HepG2 (cell line): ENCODE results near the gene KCNJ1. TPM values are rescaled to one million over a fixed set of nuclear protein-coding genes. Genes with fewer than 3 reads are reported as not detected.

Experiments
- ATAC-seq: fragments of 200-7000 bp; cut with Tn5 transposase; 3 replicates; pipeline ENCODE4 v1.9.1; 2020; ENCODE audit warnings: mild to moderate bottlenecking, moderate library complexity
- BruUV-seq: library from RNA; stranded (reverse); fragments of 400-500 nt; replicated peaks from 2 replicates; lab custom pipeline; 2021; lab: Mats Ljungman, UMichigan
- CTCF ChIA-PET: fragments of 300-600 bp; formaldehyde crosslinking; extraction: SDS; loops from one replicate; lab custom pipeline; 2021; ENCODE audit warnings: low total read pairs, inconsistent platforms, low intra/inter-chr PET ratio; lab: Yijun Ruan, JAX
- POLR2A ChIA-PET: fragments of 350-600 bp; sonication (Branson Sonifier 250); formaldehyde crosslinking; loops from one replicate; lab custom pipeline; 2020; ENCODE audit warnings: antibody characterized with exemption, inconsistent platforms; lab: Yijun Ruan, JAX
- DNase-seq: peaks from one replicate; pipeline ENCODE4 v3.0.0-alpha.2; 2015; ENCODE audit warnings: low spot score
- FAIRE-seq: peaks from 3 replicates; lab custom pipeline; 2011; peaks lifted over from hg19 to GRCh38; lab: Jason Lieb, UNC
- H2AFZ ChIP-seq: one replicate; pipeline ENCODE4 v1.6.1; 2011; ENCODE audit warnings: low read length, inconsistent platforms
- H3K27ac ChIP-seq: fragments of 300-600 bp; 3 replicates; pipeline ENCODE4 v1.8.0; 2011; ENCODE audit warnings: mixed run types, mild to moderate bottlenecking, mixed read lengths, low read length, inconsistent platforms; ENCODE audit not compliant: insufficient read depth; ENCODE audit errors: extremely low read length
- H3K27me3 ChIP-seq, 2 experiments: fragments of 200-600 bp in 1 of 2; 2 replicates in 1 of 2; 3 replicates in 1 of 2; pipeline versions ENCODE4 v1.6.0 to v1.8.0; 2011; ENCODE audit warnings: low read length in 2 of 2, mild to moderate bottlenecking in 2 of 2, moderate library complexity in 2 of 2, inconsistent platforms in 1 of 2; ENCODE audit not compliant: insufficient read depth in 2 of 2, control insufficient read depth in 1 of 2
- H3K36me3 ChIP-seq, 2 experiments: fragments of 200-600 bp in 1 of 2; replicated peaks in 1 of 2; 2 replicates in 1 of 2; 3 replicates in 1 of 2; pipeline versions ENCODE4 v1.5.1 to v1.8.0; 2011; ENCODE audit warnings: low read length in 2 of 2, inconsistent platforms in 1 of 2; ENCODE audit not compliant: insufficient read depth in 2 of 2, control insufficient read depth in 1 of 2
- H3K4me1 ChIP-seq: 2 replicates; pipeline ENCODE4 v1.5.1; 2012; ENCODE audit warnings: low read length, inconsistent platforms; ENCODE audit not compliant: insufficient read depth
- H3K4me2 ChIP-seq: 2 replicates; pipeline ENCODE4 v1.6.0; 2011; ENCODE audit warnings: low read depth, low read length, inconsistent platforms
- H3K4me3 ChIP-seq, 3 experiments: fragments of 200-600 bp in 1 of 3; sonication (generic), shearing (Covaris generic) in 1 of 3; replicated peaks in 1 of 3; 2 replicates each; pipeline ENCODE4 v1.5.1; 2011 to 2016; ENCODE audit warnings: low read length in 3 of 3, inconsistent platforms in 2 of 3, low read depth in 2 of 3, mild to moderate bottlenecking in 2 of 3, control low read depth in 1 of 3, mixed read lengths in 1 of 3; ENCODE audit not compliant: insufficient read depth in 1 of 3
- H3K79me2 ChIP-seq: one replicate; pipeline ENCODE4 v1.6.1; 2011; ENCODE audit warnings: low read length, inconsistent platforms; ENCODE audit not compliant: insufficient read depth
- H3K9ac ChIP-seq: 2 replicates; pipeline ENCODE4 v1.6.0; 2011; ENCODE audit warnings: mild to moderate bottlenecking, low read depth, low read length, inconsistent platforms; ENCODE audit not compliant: insufficient read depth
- H3K9me3 ChIP-seq: 2 replicates; pipeline ENCODE4 v1.5.1; 2012; ENCODE audit warnings: mild to moderate bottlenecking, low read length
- H4K20me1 ChIP-seq: 2 replicates; pipeline ENCODE4 v1.6.0; 2011; ENCODE audit warnings: inconsistent platforms, mild to moderate bottlenecking, low read length, moderate library complexity; ENCODE audit not compliant: insufficient read depth
- AKNA ChIP-seq: sonication (generic); formaldehyde crosslinking; IDR thresholded peaks from 2 replicates; pipeline ENCODE4 v1.4.0; 2020; ENCODE audit warnings: missing genetic modification reagents, borderline replicate concordance
- BORCS8-MEF2B ChIP-seq: sonication (generic); formaldehyde crosslinking; IDR thresholded peaks from 2 replicates; pipeline ENCODE4 v1.8.0; 2022; ENCODE audit warnings: mild to moderate bottlenecking, missing genetic modification reagents
- CENPX ChIP-seq: sonication (generic); formaldehyde crosslinking; IDR thresholded peaks from 2 replicates; pipeline ENCODE4 v1.9.0; 2021; ENCODE audit warnings: mild to moderate bottlenecking, missing genetic modification reagents, moderate library complexity
- DBP ChIP-seq: sonication (generic); formaldehyde crosslinking; IDR thresholded peaks from 2 replicates; pipeline ENCODE4 v1.4.0; 2020; ENCODE audit warnings: missing genetic modification reagents; ENCODE audit errors: not compliant biosample characterization
- HMGA1 ChIP-seq: sonication (generic); formaldehyde crosslinking; conservative IDR thresholded peaks from 2 replicates; pipeline ENCODE4 v1.4.0; 2020; ENCODE audit warnings: missing genetic modification reagents
- NR2F6 ChIP-seq, 2 experiments: IDR thresholded peaks; 2 replicates each; pipeline ENCODE4 v1.6.1; 2016; ENCODE audit warnings: antibody characterized with exemption in 1 of 2, mild to moderate bottlenecking in 1 of 2
- PRDM15 ChIP-seq: sonication (generic); formaldehyde crosslinking; IDR thresholded peaks from 2 replicates; pipeline ENCODE4 v1.4.0; 2020; ENCODE audit warnings: missing genetic modification reagents
- PREB ChIP-seq: sonication (generic); formaldehyde crosslinking; IDR thresholded peaks from 2 replicates; pipeline ENCODE4 v1.4.0; 2020; ENCODE audit warnings: missing genetic modification reagents
- REXO4 ChIP-seq: sonication (generic); formaldehyde crosslinking; IDR thresholded peaks from 2 replicates; pipeline ENCODE4 v1.8.0; 2022; ENCODE audit warnings: missing genetic modification reagents, mild to moderate bottlenecking, borderline replicate concordance
- RORA ChIP-seq: sonication (generic); formaldehyde crosslinking; IDR thresholded peaks from 2 replicates; pipeline ENCODE4 v1.5.0; 2020; ENCODE audit warnings: mild to moderate bottlenecking, missing genetic modification reagents, moderate library complexity
- SNRNP70 ChIP-seq: fragments of 200-400 bp; formaldehyde crosslinking; IDR thresholded peaks from 2 replicates; pipeline ENCODE4 v1.6.1; 2017; ENCODE audit warnings: mild to moderate bottlenecking, low read depth, low read length, moderate library complexity
- SOX5 ChIP-seq: IDR thresholded peaks from 2 replicates; pipeline ENCODE4 v1.6.1; 2016; ENCODE audit warnings: borderline replicate concordance
- SPEN ChIP-seq: sonication (generic); formaldehyde crosslinking; IDR thresholded peaks from 2 replicates; pipeline ENCODE4 v1.5.1; 2020; ENCODE audit warnings: low read depth, mild to moderate bottlenecking, missing genetic modification reagents
- TEAD2 ChIP-seq: sonication (generic); formaldehyde crosslinking; IDR thresholded peaks from 2 replicates; pipeline ENCODE4 v1.9.0; 2021; ENCODE audit warnings: missing genetic modification reagents
- ZNF629 ChIP-seq: sonication (generic); formaldehyde crosslinking; conservative IDR thresholded peaks from 2 replicates; pipeline ENCODE4 v1.5.0; 2020; ENCODE audit warnings: missing genetic modification reagents
- WGBS: methylation state at CpG from one replicate; pipeline ENCODE4 v1.1.6; 2017; ENCODE audit warnings: low lambda C conversion rate; 5-methylcytosine and 5-hydroxymethylcytosine counted together
- in situ Hi-C: cut with HindIII; loops from 2 replicates; pipeline ENCODE4 v1.10.0; 2017; ENCODE audit warnings: low pct_unique_long_range_greater_than_20kb; ENCODE audit not compliant: extremely low pct_ligation_motif_present
- intact Hi-C: fragments of 100-400 bp; cut with micrococcal nuclease; formaldehyde crosslinking; loops from one replicate; pipeline ENCODE4 v1.10.0; 2022; ENCODE audit not compliant: unreplicated experiment
- polyA plus RNA-seq, 8 experiments: library from polyadenylated mRNA; depleted of rRNA in 3 of 8; stranded (reverse) in 7 of 8; unstranded in 1 of 8; fragments of >200 nt; fragmentation: Illumina TruSeq in 4 of 8; extraction: Trizol in 4 of 8; gene quantifications; 2 replicates each; pipeline versions ENCODE4 v1.2.1 to v1.2.3, GENCODE V29; 2011 to 2016; ENCODE audit warnings: low read depth in 4 of 8, missing spikeins in 1 of 8, mixed read lengths in 1 of 8; ENCODE audit not compliant: insufficient read depth in 1 of 8
- total RNA-seq, 5 experiments: library from RNA; depleted of rRNA; stranded (reverse); fragments of >200 nt; fragmentation: Illumina TruSeq; extraction: Trizol; gene quantifications; 2 replicates each; pipeline ENCODE4 v1.2.3, GENCODE V29; 2016; ENCODE audit warnings: low read depth in 1 of 5

KCNJ1 gene
- total and polyA plus RNA-seq, 2 of the 13 experiments (the other 11 are each of a cell fraction or from before 2014, with no cell fraction given) = not detected

GRCh38 chr11:128881221-128881620 lies 14.1 kb upstream of the KCNJ1 start:
- Histone ChIP-seq H3K4me2 (no peak overlapping the region), H4K20me1 (no peaks in the 10 kb centered on the region), H3K27ac (no peak overlapping the region), H3K79me2 (no peaks in the 10 kb centered on the region), H3K27me3 (peaks cover 2 to 42% of the 10 kb centered on the region in 2 experiments; a peak in 3 of 5 replicates), H3K9ac (no peak overlapping the region), H3K4me1 (0 out of 2 replicates have a peak, but pooled peaks cover 6% of the 10 kb centered on the region), H3K9me3 (no peaks in the 10 kb centered on the region), H2AFZ (no peak overlapping the region), H3K36me3 (no peaks in the 10 kb centered on the region), H3K4me3 (no peak overlapping the region)
- ChIA-PET CTCF (no interaction called here), POLR2A (no interaction called here)
- in situ Hi-C loops (loop anchor here (10.0 to 25.0 kb wide), 2 partner anchors 444 to 806 kb away; no protein-coding TSS in a partner anchor), intact Hi-C loops (no loop called here)
- FAIRE-seq (no peak), ATAC-seq (no peak), DNase-seq (no peak)
- no TSS peak for BruUV-seq
- 5% methylated on average over 4 of the region's 8 CpGs for WGBS
- TF ChIP-seq HMGA1 (CRISPR knock-in tag) (no peak), CENPX (CRISPR knock-in tag) (no peak), REXO4 (CRISPR knock-in tag) (no peak), PREB (no peak), SNRNP70 (no peak), SPEN (CRISPR knock-in tag) (no peak), PRDM15 (CRISPR knock-in tag) (no peak), TEAD2 (CRISPR knock-in tag) (no peak), AKNA (no peak), ZNF629 (CRISPR knock-in tag) (no peak), NR2F6 (IDR thresholded peaks at IDR 0.05) (no peak), NR2F6 (CRISPR knock-in tag; IDR thresholded peaks at IDR 0.05) (no peak), BORCS8-MEF2B (no peak), RORA (CRISPR knock-in tag) (no peak), SOX5 (CRISPR knock-in tag) (no peak), DBP (no peak)
